Cardiac septum (tissue), 1 donor: ENCODE results near the gene ATP2B3. TPM values are rescaled to one million over a fixed set of nuclear protein-coding genes. Genes with fewer than 3 reads are reported as not detected.

Source experiments
- DNase-seq: peaks from one replicate; pipeline ENCODE4 v3.0.0-alpha.2; 2020; ENCODE audit warnings: low spot score
- intact Hi-C: fragments of 100-400 bp; cut with DNase I; formaldehyde crosslinking; loops from one replicate; pipeline ENCODE4 v1.14.0; 2022
- total RNA-seq: library from RNA; stranded (reverse); fragmentation: NEBNext Ultra II Directional; extraction: Animal tissue kit (Norgen Biotek cat#: 25700); gene quantifications from one replicate; pipeline ENCODE4 v1.2.1, GENCODE V29; 2021
- donor health status: DM: no; HTN: no; CAD: no.

Gene ATP2B3
- total RNA-seq, 1 donor from 2014 or later, result 0.16 TPM

- intact Hi-C loops, result no loop called here
- no peak for DNase-seq
Measured at GRCh38 chrX:153587342-153587741, 69.9 kb downstream of the ATP2B3 start.

DNA sequence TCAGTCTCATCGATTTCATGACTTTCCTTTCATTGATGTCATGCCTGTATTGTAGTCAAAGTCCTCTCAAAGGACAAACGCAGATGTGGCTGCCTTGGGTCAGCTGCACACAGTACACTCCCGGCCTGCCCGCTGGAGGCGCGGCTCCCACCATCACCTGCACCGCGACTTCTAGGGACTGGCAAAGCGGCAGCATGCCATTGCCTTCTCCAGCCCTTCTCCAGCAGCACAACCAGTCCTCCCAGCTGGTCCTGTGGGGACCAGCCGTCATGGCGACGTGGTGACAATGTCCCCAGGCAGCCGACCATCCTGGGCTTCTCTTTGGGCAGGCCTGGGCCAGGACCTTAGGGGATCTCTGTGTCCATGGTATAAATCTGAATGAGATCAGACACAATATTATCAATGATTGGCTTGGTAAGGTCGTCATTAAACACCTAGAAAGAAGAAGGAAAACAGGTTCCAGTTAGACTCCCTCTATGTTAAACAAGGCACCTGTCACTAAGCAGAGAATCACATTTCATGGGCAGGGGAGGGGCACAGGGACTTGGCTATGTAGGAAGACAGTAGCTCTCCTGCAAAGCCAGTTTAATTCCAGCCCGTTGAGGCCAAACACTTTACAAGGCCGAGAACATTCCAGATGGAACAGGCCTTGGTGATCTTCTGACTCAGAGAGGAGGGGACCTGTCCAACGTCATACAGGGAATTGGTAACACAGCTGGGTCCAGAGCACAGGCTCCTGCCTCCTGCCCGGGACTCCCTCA, 70.8 kb downstream of the ATP2B3 start:
- intact Hi-C loops, result no loop called here
- no peak for DNase-seq

DNA sequence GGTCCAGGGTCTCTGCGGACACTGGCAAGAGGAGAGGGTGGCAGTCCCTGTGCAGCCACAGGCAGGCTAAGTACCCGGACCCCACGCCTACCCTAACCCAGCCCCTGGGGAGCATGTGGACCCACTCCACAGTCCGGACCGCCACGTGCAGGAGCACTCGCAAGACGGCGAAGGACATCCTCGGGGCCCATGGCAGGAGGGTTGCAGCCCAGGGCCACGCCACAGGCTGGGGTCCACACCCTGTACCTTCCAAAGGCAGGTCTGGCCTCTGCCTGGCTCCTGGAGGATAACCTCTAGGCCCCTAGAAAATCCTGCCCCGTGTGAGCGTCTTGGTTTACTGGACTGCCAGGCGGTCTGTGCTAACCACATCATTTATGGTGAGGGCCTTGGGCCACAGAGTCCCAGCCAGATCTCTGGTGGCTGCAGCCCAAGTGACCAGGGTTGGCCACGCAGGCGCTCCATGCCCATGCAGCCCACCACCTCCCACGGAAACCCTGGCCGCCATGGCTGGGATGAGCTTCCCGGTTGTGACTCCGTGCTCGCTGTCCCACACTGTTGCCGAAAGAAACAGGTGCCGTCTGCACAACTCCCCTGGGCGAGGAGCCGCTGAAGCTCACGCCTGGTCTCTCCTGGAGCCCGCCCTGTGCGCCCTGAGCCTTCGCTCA, 71.5 kb downstream of the ATP2B3 start:
- no peak for DNase-seq
- intact Hi-C loops, result no loop called here

DNA sequence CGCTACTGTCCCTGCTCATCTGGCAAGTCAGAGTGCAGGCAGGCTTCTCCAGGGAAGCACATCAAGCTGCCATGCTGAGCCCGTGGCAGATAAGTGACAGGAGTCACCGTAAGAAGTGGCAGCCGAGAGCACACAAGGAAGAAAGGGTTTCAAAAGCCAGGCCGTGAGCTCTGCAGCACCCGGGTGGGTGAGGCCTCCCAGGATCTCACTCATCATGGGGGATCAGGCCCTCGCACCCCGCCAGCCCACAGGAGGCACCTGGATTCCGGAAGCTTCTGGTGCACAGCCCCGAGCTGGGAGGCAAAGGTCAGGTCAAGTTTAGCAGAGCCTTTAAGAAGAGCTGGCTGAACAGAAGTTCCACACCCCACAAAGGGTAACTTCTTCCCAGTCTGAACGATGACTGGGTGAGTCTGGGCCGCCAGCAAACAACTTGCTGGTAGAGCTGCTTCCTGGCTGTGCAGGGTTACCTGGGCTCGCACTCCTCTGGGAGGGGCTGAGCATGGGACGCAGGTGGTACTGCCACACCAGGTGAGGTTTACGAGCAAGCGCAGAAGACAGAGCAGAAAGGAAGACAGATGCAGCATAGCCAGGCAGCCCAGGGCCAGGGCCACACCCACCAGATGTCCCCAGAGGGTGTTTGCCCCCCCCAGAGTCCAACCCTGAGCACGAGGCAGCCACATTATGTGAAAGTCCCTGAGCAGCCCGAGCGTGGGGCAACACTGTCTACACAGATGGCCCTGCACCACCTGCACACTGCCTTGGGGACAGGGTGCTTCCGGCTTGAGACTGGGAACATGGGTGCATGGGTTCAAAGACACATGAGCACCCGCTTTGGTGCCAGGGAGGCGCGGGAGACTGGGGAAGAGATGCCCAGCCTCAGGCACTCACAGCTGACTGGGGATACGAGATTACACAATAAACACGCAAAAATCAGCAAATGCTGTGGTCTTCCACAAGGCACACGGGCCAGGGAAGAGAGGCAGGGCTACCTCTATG, 73.8 kb downstream of the ATP2B3 start:
- intact Hi-C loops, result no loop called here
- DNase-seq, result no peak

DNA sequence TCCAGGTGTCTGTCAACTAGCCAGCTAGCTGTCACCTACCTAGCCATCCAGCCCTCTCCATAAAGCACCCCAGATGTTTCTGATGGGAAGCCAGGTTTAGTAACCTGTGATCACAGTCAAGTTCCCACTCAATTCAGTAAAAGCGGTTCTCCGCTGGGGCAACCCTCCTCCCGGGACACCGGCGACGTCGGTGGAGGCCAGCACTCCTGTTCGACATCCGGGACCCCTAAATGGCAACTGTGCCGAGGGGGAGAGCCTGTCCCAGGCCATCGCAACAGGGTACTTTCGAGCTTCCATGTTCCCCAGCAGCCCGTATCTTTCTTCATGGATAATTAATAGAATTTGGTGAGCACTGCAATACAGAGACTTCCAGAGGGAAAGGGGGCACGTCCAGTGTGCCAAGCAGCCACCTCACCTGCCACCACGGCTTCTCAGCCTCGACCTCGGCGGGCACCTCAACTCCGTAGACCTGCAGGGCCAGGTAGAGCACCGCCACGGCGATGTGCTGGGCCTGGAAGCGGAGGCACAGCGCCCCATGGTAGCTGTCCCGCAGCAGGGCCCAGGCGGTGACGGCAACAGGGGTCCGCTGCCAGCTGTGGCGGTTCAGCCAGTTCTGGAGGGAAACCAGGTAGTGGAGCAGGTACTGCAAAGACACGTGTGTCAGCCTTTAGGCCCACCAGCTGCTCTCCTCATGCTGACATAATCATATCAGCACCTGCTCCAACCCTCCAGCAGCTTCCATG, 74.8 kb downstream of the ATP2B3 start:
- DNase-seq, result no peak
- intact Hi-C loops, result no loop called here

DNA sequence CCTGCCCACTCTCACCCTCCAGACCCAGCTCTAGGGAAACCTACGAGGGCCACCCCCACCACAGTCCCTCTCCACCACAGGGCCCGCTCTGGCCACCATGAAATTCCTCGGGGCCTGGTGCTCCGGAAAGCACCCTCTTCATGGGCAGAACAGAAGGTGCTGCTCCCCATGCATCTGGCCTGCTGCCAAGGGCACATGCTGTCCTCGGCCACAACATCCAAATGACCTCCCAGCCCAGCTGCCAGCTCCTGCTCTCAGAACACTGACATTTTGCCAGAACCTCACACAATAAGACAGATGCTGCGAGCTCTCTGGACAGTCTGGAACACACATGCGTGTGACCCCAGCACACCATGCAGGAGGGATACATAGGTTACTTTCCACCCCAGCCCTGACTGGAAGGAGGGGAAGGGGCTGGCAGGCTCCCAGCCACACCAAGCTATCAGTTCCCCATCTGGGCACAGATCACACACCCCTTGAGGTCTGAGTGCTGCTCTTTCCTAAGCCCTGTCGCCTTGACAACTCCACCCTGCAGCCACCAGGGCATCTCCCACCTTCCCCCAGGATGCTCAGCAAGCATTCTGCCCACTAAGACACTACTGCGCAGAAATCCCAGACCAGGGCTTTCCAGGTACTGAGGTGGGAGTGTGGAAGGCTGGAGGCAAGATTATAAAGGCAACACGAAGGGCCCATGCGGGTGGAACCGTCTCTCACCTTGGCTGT, 75.7 kb downstream of the ATP2B3 start:
- no peak for DNase-seq
- intact Hi-C loops, result no loop called here

GRCh38 chrX:153593811-153594500, 76.5 kb downstream of the ATP2B3 start:
- intact Hi-C loops, result no loop called here
- DNase-seq, result no peak

DNA sequence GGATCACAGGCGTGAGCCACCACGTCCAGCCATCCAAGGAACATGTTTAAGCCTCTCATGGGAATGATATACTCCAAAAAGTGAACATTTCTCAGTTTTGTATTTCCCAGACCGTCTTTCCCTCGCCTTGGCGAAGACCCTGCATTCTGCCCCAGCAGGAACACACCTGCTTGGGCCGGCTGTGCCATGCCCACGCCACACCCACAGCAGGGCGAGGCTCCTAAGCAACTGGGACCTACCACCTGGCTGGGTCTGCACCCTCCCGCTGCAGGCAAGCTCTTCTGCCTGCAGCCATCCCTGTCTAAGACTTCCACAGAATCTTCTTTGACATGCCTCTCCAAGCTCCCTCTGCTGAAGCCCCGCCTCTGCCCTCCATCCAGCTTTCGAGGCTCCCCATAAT, 77.9 kb downstream of the ATP2B3 start:
- intact Hi-C loops, result no loop called here
- no peak for DNase-seq

GRCh38 chrX:153595859-153596857, 78.7 kb downstream of the ATP2B3 start:
- intact Hi-C loops, result no loop called here
- no peak for DNase-seq

GRCh38 chrX:153596981-153597750, 79.7 kb downstream of the ATP2B3 start:
- intact Hi-C loops, result no loop called here
- no peak for DNase-seq

- intact Hi-C loops, result loop anchor here (2.0 kb wide), 1 partner anchor 44 kb away; no protein-coding TSS in a partner anchor
- no peak for DNase-seq
Measured at GRCh38 chrX:153598541-153599191, 81.2 kb downstream of the ATP2B3 start, which contains the start of gene CCNQ. Gene CCNQ (minus strand): TSS chrX:153599139. CDS start chrX:153599073, 66 bp downstream.

DNA sequence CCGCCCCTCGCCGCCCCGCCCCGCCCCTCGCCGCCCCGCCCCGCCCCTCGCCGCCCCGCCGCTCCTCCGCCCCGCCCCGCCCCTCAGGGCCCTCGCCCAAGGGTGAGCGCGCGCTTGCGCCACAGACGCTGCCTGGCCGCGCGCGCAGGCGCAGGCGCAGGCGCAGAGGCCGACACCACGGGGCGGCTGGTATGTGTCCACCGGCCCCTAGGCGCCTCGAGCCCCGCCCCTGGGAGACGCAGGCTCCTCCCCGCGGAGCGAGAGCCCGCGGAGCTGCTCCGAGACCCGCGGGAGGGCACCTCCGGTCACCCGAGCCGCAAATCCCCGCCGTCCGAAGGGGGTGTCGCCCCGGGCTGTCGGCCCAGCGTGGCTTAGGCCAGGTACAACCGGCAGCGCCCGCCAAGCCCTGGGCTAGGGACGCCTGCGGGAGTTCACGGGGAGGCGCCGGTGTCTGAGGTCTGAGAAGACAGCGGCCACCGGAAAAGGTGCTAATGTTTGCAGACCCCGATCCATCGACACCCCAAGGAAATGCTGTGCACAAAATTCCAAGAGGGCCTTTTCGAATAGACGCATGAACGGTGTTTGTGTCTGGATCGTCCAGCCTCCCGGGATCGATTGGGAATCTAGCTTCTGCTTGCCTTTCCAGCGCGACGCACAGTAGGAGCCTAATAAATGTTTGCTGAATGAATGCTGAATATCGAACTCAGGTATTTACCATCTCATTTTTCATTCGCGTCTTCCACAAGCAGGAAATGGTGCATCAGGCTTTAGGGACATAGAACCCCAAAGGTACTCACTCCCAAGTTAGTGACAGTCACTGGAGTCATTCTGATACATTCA, 82.0 kb downstream of the ATP2B3 start:
- DNase-seq, result peak; percentile 94
- intact Hi-C loops, result loop anchor here (2.0 kb wide), 1 partner anchor 45 kb away; no protein-coding TSS in a partner anchor

- intact Hi-C loops, result no loop called here
- no peak for DNase-seq
Measured at GRCh38 chrX:153600032-153600373, 82.6 kb downstream of the ATP2B3 start.

DNA sequence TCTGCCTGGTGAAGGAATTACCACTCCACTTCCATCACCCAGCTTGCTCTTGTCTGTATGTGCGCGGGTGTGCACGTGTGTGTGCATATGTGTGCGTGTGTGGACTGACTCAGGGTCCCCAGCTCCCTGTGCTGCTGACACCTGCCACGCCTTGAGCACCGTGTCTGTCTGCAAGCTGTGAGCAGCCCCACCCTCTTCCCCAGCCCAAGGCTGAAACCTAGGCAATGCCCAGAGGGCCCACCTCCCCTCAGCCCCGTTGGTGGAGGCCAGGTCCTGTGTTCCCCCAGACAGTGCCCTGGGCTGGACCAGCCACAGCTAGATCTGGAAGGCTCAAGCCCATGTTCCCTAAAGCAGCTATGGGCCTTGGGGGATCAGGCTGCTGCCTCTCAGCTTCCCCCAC, 83.5 kb downstream of the ATP2B3 start:
- intact Hi-C loops, result no loop called here
- no peak for DNase-seq
